Measurements from ENCODE around the gene PAK2. TPM values are rescaled to one million over a fixed set of nuclear protein-coding genes. Genes with fewer than 3 reads are reported as not detected.
A peak's percentile ranks its signal among the peaks of the same experiment; 100 is the strongest.

Gene PAK2
- total RNA-seq, 1 experiment from 2014 or later, result 50.7 TPM

DNA sequence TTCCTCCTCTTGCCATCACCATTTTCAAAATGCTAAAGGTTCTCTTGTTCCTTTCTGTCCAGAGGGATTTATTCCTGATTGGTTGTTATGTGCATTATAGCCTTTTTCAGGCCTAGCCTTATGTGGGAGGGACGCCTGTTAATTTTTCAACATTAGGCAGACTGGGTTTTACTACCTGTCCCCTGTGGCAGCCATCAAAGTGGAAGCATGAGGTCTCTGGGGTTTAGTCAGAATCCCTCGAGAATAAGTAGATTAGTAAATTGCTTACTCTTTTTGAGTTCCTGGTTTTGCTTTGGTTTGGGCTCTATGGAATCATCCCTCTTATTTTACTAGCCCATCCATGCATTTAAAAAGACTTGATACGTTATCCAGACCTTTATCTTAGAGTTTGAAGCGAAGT, 32.4 kb downstream of the PAK2 start:
- H3K27me3 Mint-ChIP-seq (ENCODE audit: low read depth), result no peaks in the 10 kb centered on the region
- ATAC-seq, result no peak
- H3K36me3 Mint-ChIP-seq, result peaks cover 11% of the 10 kb centered on the region
- peak overlapping the region; percentile 80 for H3K27ac Mint-ChIP-seq
- CTCF ChIA-PET, result no interaction called here
- H3K4me1 Mint-ChIP-seq, result peaks cover 35% of the 10 kb centered on the region
- H3K4me3 Mint-ChIP-seq, result no peak overlapping the region
- TF ChIP-seq NR2C2 (CRISPR knock-in tag; IDR thresholded peaks at IDR 0.05), result no peak
- TF ChIP-seq SMAD4 (CRISPR knock-in tag; IDR thresholded peaks at IDR 0.05), result no peak
- TF ChIP-seq JUN (CRISPR knock-in tag; IDR thresholded peaks at IDR 0.05), result no peak
- TF ChIP-seq MXD4 (CRISPR knock-in tag; IDR thresholded peaks at IDR 0.05; ENCODE audit: borderline replicate concordance), result no peak
- TF ChIP-seq NFATC4 (CRISPR knock-in tag; IDR thresholded peaks at IDR 0.05), result no peak
- TF ChIP-seq EMX1 (CRISPR knock-in tag; IDR thresholded peaks at IDR 0.05), result no peak
- TF ChIP-seq FOXP1 (CRISPR knock-in tag; IDR thresholded peaks at IDR 0.05; ENCODE audit: borderline replicate concordance), result no peak
- TF ChIP-seq FOXK1 (CRISPR knock-in tag; IDR thresholded peaks at IDR 0.05), result no peak
- TF ChIP-seq TEAD4 (CRISPR knock-in tag; IDR thresholded peaks at IDR 0.05), result no peak
- TF ChIP-seq, protein P1, sequence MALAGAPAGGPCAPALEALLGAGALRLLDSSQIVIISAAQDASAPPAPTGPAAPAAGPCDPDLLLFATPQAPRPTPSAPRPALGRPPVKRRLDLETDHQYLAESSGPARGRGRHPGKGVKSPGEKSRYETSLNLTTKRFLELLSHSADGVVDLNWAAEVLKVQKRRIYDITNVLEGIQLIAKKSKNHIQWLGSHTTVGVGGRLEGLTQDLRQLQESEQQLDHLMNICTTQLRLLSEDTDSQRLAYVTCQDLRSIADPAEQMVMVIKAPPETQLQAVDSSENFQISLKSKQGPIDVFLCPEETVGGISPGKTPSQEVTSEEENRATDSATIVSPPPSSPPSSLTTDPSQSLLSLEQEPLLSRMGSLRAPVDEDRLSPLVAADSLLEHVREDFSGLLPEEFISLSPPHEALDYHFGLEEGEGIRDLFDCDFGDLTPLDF (CRISPR knock-in tag; IDR thresholded peaks at IDR 0.05), result no peak
- TF ChIP-seq CBFB (CRISPR knock-in tag; IDR thresholded peaks at IDR 0.05; ENCODE audit: low read depth), result no peak
- TF ChIP-seq RORB (CRISPR knock-in tag; IDR thresholded peaks at IDR 0.05), result no peak
- no peak for TF ChIP-seq ZNF423 (CRISPR knock-in tag; IDR thresholded peaks at IDR 0.05)
- no peak for TF ChIP-seq FOXJ3 (CRISPR knock-in tag; IDR thresholded peaks at IDR 0.05; ENCODE audit: borderline replicate concordance)
- TF ChIP-seq IRF2 (CRISPR knock-in tag; IDR thresholded peaks at IDR 0.05; ENCODE audit: borderline replicate concordance, low read depth), result no peak
- no peak for TF ChIP-seq ZNF671 (CRISPR knock-in tag; IDR thresholded peaks at IDR 0.05)
- no peak for TF ChIP-seq KAT7 (CRISPR knock-in tag; IDR thresholded peaks at IDR 0.05; ENCODE audit: borderline replicate concordance)
- TF ChIP-seq NR3C1 (CRISPR knock-in tag; conservative IDR thresholded peaks at IDR 0.05; ENCODE audit: low read depth), result no peak
- no peak for TF ChIP-seq TCF7 (CRISPR knock-in tag; IDR thresholded peaks at IDR 0.05; ENCODE audit: low read depth)
- POLR2A ChIA-PET, result no interaction called here
- no peak for DNase-seq (ENCODE audit: low spot score)
- H3K9me3 Mint-ChIP-seq, result 0 out of 2 replicates have a peak, but pooled peaks cover 4% of the 10 kb centered on the region

DNA sequence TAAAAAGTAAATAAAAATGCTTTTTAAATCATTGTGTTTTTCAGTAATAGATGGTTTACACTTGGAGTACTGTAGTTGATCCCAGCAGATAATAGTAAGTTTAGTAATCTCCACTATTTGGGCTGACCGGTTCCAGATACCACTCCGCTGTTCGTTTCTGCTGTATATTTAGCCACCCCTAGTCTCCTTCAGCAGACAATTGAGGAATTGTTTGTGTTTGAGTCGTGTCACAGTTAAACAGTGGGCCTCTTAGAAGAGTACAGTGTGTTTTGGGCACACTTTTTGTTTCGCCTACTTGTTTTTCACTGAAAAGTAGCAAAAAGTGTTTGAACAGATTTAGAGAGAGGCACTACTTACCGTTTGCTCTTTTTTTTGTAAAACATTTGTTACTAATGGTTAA, 33.2 kb downstream of the PAK2 start:
- CTCF ChIA-PET, result no interaction called here
- POLR2A ChIA-PET, result no interaction called here
- H3K4me3 Mint-ChIP-seq, result no peak overlapping the region
- 0 out of 2 replicates have a peak, but pooled peaks cover 4% of the 10 kb centered on the region for H3K9me3 Mint-ChIP-seq
- ATAC-seq (no peak), DNase-seq (ENCODE audit: low spot score) (no peak)
- TF ChIP-seq ZNF396 (CRISPR knock-in tag; IDR thresholded peaks at IDR 0.05; ENCODE audit: borderline replicate concordance) (no peak), CREB1 (CRISPR knock-in tag; IDR thresholded peaks at IDR 0.05) (no peak), GABPB1 (CRISPR knock-in tag; IDR thresholded peaks at IDR 0.05) (no peak), TEAD4 (CRISPR knock-in tag; IDR thresholded peaks at IDR 0.05) (no peak)
- TF ChIP-seq, protein P2, sequence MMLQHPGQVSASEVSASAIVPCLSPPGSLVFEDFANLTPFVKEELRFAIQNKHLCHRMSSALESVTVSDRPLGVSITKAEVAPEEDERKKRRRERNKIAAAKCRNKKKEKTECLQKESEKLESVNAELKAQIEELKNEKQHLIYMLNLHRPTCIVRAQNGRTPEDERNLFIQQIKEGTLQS (CRISPR knock-in tag; conservative IDR thresholded peaks at IDR 0.05), result no peak
- H3K27ac Mint-ChIP-seq, result peak overlapping the region; percentile 76
- H3K36me3 Mint-ChIP-seq, result peaks cover 16% of the 10 kb centered on the region
- H3K27me3 Mint-ChIP-seq (ENCODE audit: low read depth), result no peaks in the 10 kb centered on the region
- H3K4me1 Mint-ChIP-seq, result peaks cover 35% of the 10 kb centered on the region

DNA sequence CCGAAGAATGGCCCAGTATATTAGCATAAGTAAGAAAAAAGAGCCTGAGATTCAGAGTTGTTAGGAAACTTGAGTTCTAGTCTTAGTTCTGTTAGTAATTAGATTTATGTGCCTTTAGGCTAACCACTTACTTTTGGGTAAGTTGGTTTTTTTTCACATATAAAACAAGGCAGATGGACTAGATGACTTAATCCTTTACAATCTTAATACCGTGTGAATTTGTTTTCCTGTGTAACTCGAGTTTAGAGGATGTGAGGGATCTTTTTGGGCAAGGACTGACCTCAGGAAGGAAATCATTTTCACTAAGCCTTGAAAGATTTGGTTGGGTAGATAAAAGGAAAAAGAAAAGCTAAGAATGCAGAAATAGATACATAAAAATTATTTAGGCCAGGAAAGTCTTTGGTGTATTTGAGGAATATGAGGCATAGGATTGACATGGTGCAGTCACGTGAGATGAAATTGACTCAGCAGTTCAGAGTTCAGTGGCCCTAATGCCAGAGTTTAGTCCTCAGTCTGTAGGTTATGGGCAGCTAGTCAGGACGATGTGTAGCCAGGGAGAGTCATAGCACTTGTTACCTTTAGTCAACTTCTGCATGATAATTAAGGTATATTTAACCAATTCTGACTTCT, 34.6 kb downstream of the PAK2 start:
- H3K27me3 Mint-ChIP-seq (ENCODE audit: low read depth), result no peaks in the 10 kb centered on the region
- DNase-seq (ENCODE audit: low spot score) (no peak), ATAC-seq (no peak)
- CTCF ChIA-PET, result interaction anchor here (1.2 kb wide), 1 partner anchor 246 kb away, joined by 3 read pairs; no protein-coding TSS in a partner anchor
- H3K4me1 Mint-ChIP-seq, result peaks cover 35% of the 10 kb centered on the region
- peaks cover 28% of the 10 kb centered on the region for H3K36me3 Mint-ChIP-seq
- peaks cover 12% of the 10 kb centered on the region for H3K9me3 Mint-ChIP-seq
- POLR2A ChIA-PET, result no interaction called here
- no peak overlapping the region for H3K4me3 Mint-ChIP-seq
- peak overlapping the region; percentile 87 for H3K27ac Mint-ChIP-seq
- TF ChIP-seq, protein P3, sequence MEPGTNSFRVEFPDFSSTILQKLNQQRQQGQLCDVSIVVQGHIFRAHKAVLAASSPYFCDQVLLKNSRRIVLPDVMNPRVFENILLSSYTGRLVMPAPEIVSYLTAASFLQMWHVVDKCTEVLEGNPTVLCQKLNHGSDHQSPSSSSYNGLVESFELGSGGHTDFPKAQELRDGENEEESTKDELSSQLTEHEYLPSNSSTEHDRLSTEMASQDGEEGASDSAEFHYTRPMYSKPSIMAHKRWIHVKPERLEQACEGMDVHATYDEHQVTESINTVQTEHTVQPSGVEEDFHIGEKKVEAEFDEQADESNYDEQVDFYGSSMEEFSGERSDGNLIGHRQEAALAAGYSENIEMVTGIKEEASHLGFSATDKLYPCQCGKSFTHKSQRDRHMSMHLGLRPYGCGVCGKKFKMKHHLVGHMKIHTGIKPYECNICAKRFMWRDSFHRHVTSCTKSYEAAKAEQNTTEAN (CRISPR knock-in tag; IDR thresholded peaks at IDR 0.05), result no peak
- TF ChIP-seq, protein P4, sequence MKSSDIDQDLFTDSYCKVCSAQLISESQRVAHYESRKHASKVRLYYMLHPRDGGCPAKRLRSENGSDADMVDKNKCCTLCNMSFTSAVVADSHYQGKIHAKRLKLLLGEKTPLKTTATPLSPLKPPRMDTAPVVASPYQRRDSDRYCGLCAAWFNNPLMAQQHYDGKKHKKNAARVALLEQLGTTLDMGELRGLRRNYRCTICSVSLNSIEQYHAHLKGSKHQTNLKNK (CRISPR knock-in tag; IDR thresholded peaks at IDR 0.05), result no peak
- TF ChIP-seq ZNF232 (CRISPR knock-in tag; IDR thresholded peaks at IDR 0.05), result no peak
- no peak for TF ChIP-seq ZNF121 (CRISPR knock-in tag; IDR thresholded peaks at IDR 0.05)
- TF ChIP-seq, protein P5, sequence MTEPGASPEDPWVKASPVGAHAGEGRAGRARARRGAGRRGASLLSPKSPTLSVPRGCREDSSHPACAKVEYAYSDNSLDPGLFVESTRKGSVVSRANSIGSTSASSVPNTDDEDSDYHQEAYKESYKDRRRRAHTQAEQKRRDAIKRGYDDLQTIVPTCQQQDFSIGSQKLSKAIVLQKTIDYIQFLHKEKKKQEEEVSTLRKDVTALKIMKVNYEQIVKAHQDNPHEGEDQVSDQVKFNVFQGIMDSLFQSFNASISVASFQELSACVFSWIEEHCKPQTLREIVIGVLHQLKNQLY (CRISPR knock-in tag; IDR thresholded peaks at IDR 0.05), result no peak
- no peak for TF ChIP-seq NR1H2 (CRISPR knock-in tag; IDR thresholded peaks at IDR 0.05)
- TF ChIP-seq ESRRA (CRISPR knock-in tag; IDR thresholded peaks at IDR 0.05; ENCODE audit: borderline replicate concordance), result no peak

All from WTC11 (cell line).